Measurements from ENCODE around the gene ZNF563. TPM values are rescaled to one million over a fixed set of nuclear protein-coding genes. Genes with fewer than 3 reads are reported as not detected.

ZNF563 gene
- 2.6 and 2.7 TPM in 2 replicates for total RNA-seq (ENCODE audit: low replicate concordance)
- long read RNA-seq, transcript ZNF563-201 (4 exons, 2,754 nt): major isoform, 9 of 14 reads
- long read RNA-seq, partial matches to known transcripts: 0 of 14 reads
- long read RNA-seq, other reads (novel, unspliced or antisense): 3 of 14 reads

- no peaks in the 10 kb centered on the region for H3K9me3 Mint-ChIP-seq
- no peaks in the 10 kb centered on the region for H3K36me3 Mint-ChIP-seq
- TF ChIP-seq, protein P1, sequence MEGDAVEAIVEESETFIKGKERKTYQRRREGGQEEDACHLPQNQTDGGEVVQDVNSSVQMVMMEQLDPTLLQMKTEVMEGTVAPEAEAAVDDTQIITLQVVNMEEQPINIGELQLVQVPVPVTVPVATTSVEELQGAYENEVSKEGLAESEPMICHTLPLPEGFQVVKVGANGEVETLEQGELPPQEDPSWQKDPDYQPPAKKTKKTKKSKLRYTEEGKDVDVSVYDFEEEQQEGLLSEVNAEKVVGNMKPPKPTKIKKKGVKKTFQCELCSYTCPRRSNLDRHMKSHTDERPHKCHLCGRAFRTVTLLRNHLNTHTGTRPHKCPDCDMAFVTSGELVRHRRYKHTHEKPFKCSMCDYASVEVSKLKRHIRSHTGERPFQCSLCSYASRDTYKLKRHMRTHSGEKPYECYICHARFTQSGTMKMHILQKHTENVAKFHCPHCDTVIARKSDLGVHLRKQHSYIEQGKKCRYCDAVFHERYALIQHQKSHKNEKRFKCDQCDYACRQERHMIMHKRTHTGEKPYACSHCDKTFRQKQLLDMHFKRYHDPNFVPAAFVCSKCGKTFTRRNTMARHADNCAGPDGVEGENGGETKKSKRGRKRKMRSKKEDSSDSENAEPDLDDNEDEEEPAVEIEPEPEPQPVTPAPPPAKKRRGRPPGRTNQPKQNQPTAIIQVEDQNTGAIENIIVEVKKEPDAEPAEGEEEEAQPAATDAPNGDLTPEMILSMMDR (conservative IDR thresholded peaks at IDR 0.05): no peak
- peak within 1 kb of the TSS; percentile 97 for H3K4me3 Mint-ChIP-seq
- H3K4me1 Mint-ChIP-seq (ENCODE audit: unreplicated experiment): peaks cover 21% of the 10 kb centered on the region
- peak; percentile 96 for DNase-seq (ENCODE audit: extremely low spot score, unreplicated experiment)
- H3K27ac Mint-ChIP-seq: peak within 1 kb of the TSS; percentile 92
- no peaks in the 10 kb centered on the region for H3K27me3 Mint-ChIP-seq
Observed at GRCh38 chr19:12333162-12334159, at the start of gene ZNF563. Gene ZNF563 (minus strand): TSS chr19:12333633. CDS start chr19:12333482, 151 bp downstream.

- H3K4me1 Mint-ChIP-seq (ENCODE audit: unreplicated experiment): no peaks in the 10 kb centered on the region
- TF ChIP-seq, protein P1 (conservative IDR thresholded peaks at IDR 0.05): no peak
- H3K36me3 Mint-ChIP-seq: peaks cover 34% of the 10 kb centered on the region
- no peaks in the 10 kb centered on the region for H3K27me3 Mint-ChIP-seq
- H3K27ac Mint-ChIP-seq: no peak overlapping the region
- no peak overlapping the region for H3K4me3 Mint-ChIP-seq
- DNase-seq (ENCODE audit: extremely low spot score, unreplicated experiment): no peak
- peaks cover 23% of the 10 kb centered on the region for H3K9me3 Mint-ChIP-seq
Observed at GRCh38 chr19:12380444-12380737, 47.0 kb upstream of the ZNF563 start.

- H3K27me3 Mint-ChIP-seq: no peaks in the 10 kb centered on the region
- H3K4me1 Mint-ChIP-seq (ENCODE audit: unreplicated experiment): no peaks in the 10 kb centered on the region
- H3K4me3 Mint-ChIP-seq: no peak overlapping the region
- H3K27ac Mint-ChIP-seq: no peak overlapping the region
- H3K9me3 Mint-ChIP-seq: peaks cover 23% of the 10 kb centered on the region
- peaks cover 34% of the 10 kb centered on the region for H3K36me3 Mint-ChIP-seq
- DNase-seq (ENCODE audit: extremely low spot score, unreplicated experiment): no peak
- TF ChIP-seq, protein P1 (conservative IDR thresholded peaks at IDR 0.05): no peak
Observed at GRCh38 chr19:12379732-12380443, 46.5 kb upstream of the ZNF563 start.

GRCh38 chr19:12374026-12374425 is 40.6 kb upstream of the ZNF563 start:
- Mint-ChIP-seq H3K4me1 (ENCODE audit: unreplicated experiment) (no peaks in the 10 kb centered on the region), H3K9me3 (peaks cover 17% of the 10 kb centered on the region)

More at GRCh38 chr19:12374026-12374425, 40.6 kb upstream of the ZNF563 start:
- Mint-ChIP-seq H3K36me3 (peaks cover 13% of the 10 kb centered on the region), H3K27me3 (no peaks in the 10 kb centered on the region), H3K27ac (no peak overlapping the region), H3K4me3 (no peak overlapping the region)
- no peak for DNase-seq (ENCODE audit: extremely low spot score, unreplicated experiment)
- TF ChIP-seq, protein P1 (conservative IDR thresholded peaks at IDR 0.05): no peak

Measured in type B pancreatic cell (in vitro differentiated cells).